ENCODE results near the gene KLC1. TPM values are rescaled to one million over a fixed set of nuclear protein-coding genes. Genes with fewer than 3 reads are reported as not detected.

KLC1 gene
- total and polyA plus RNA-seq, 10 of the 15 experiments (the other 5 are each of a cell fraction or from before 2014, with no cell fraction given) = 5.5 to 137 (median 76.1) TPM

- TF ChIP-seq MTA3 (IDR thresholded peaks at IDR 0.05; ENCODE audit: borderline replicate concordance, low read length) (no peak), NKRF (conservative IDR thresholded peaks at IDR 0.05) (no peak), HDAC6 (IDR thresholded peaks at IDR 0.05; ENCODE audit: unreplicated experiment) (no peak), LARP7 (IDR thresholded peaks at IDR 0.05) (no peak), SUPT20H (IDR thresholded peaks at IDR 0.05; ENCODE audit: borderline replicate concordance, control insufficient read depth, low read depth, low read length) (no peak), SP1 (IDR thresholded peaks at IDR 0.05; ENCODE audit: low read depth, low read length) (no peak), TCF3 (IDR thresholded peaks at IDR 0.05; ENCODE audit: borderline replicate concordance, insufficient read depth, low read depth, low read length) (no peak), KDM1A (IDR thresholded peaks at IDR 0.05; ENCODE audit: borderline replicate concordance) (no peak), ZBTB4 (CRISPR knock-in tag; IDR thresholded peaks at IDR 0.05) (no peak), RELA (IDR thresholded peaks at IDR 0.05; ENCODE audit: borderline replicate concordance, partially characterized antibody) (no peak), SRF (IDR thresholded peaks at IDR 0.05; ENCODE audit: low read depth in 2 of 2, low read length in 2 of 2) (no peak), SMC3 (IDR thresholded peaks at IDR 0.05; ENCODE audit: borderline replicate concordance, low read length) (no peak), RUNX3 (IDR thresholded peaks at IDR 0.05; ENCODE audit: low read length) (no peak), TARDBP (IDR thresholded peaks at IDR 0.05; ENCODE audit: borderline replicate concordance) (no peak)
- in situ Hi-C loops (cut with MboI) = no loop called here
- ATAC-seq (no peak), DNase-seq (ENCODE audit: low read depth, low spot score) (no peak), FAIRE-seq (no peak)
- Histone ChIP-seq H3K36me3 (ENCODE audit: control insufficient read depth in 2 of 2, insufficient read depth in 2 of 2, low read length in 1 of 2) (no peaks in the 10 kb centered on the region), H3K9ac (ENCODE audit: control insufficient read depth, insufficient read depth, low read length) (no peak overlapping the region), H4K20me1 (ENCODE audit: control insufficient read depth, insufficient read depth) (no peaks in the 10 kb centered on the region), H3K4me3 (no peak overlapping the region), H3K27ac (ENCODE audit: control insufficient read depth, insufficient read depth) (no peak overlapping the region), H2AFZ (ENCODE audit: control insufficient read depth, low read depth, low read length) (no peak overlapping the region), H3K9me3 (replicated peaks; ENCODE audit: control insufficient read depth, insufficient read depth, low read length) (no peaks in the 10 kb centered on the region), H3K4me2 (ENCODE audit: control insufficient read depth, insufficient read depth) (no peak overlapping the region), H3K79me2 (ENCODE audit: control insufficient read depth, insufficient read depth, low read length) (no peaks in the 10 kb centered on the region), H3K4me1 (ENCODE audit: control insufficient read depth, insufficient read depth, low read length) (no peaks in the 10 kb centered on the region), H3K27me3 (replicated peaks in 1 of 2; ENCODE audit: control insufficient read depth in 2 of 2, insufficient read depth in 2 of 2, low read length in 1 of 2) (no peaks in the 10 kb centered on the region)
- ChIA-PET SMC1A (ENCODE audit: uncharacterized antibody, unreplicated experiment) (no interaction called here), CTCF (no interaction called here), POLR2A (no interaction called here), RAD21 (ENCODE audit: unreplicated experiment) (no interaction called here)
- intact Hi-C loops (cut with micrococcal nuclease; ENCODE audit: unreplicated experiment) = no loop called here
- BruUV-seq (replicated peaks) = no TSS peak
- WGBS (ENCODE audit: insufficient coverage, insufficient replicate concordance, low lambda C conversion rate, missing lambda C conversion rate) = 71% methylated on average over 17 of the region's 17 CpGs
Observed at GRCh38 chr14:103616635-103617300, 12.2 kb upstream of the KLC1 start.

All from GM12878 (cell line).